Transverse colon (tissue), 4 donors: ENCODE measurements around the gene MRPL23.

Experiments used
- EP300 ChIP-seq: sonication (generic); formaldehyde crosslinking; IDR thresholded peaks from one replicate; pipeline ENCODE4 v1.6.1; 2017; ENCODE audit warnings: antibody characterized with exemption, low read depth
- POLR2A ChIP-seq: fragments of 450-650 bp; IDR thresholded peaks from one replicate; pipeline ENCODE4 v1.6.1; 2016; ENCODE audit warnings: antibody characterized with exemption, mild to moderate bottlenecking, moderate library complexity
- POLR2AphosphoS5 ChIP-seq, 3 donors: sonication (generic); formaldehyde crosslinking; IDR thresholded peaks; one replicate each; pipeline ENCODE4 v1.6.1; 2016; ENCODE audit warnings: antibody characterized with exemption in 3 of 3
- TF ChIP-seq, protein P1 (sequence below), 5 experiments: fragments of 200-600 bp in 3 of 5; fragments of 450-650 bp in 2 of 5; sonication (generic) in 3 of 5; IDR thresholded peaks; 1 replicate in 2 of 5; 2 replicates in 3 of 5; pipeline ENCODE4 v1.5.1; 2016 to 2017; ENCODE audit warnings: antibody characterized with exemption in 5 of 5, inconsistent platforms in 3 of 5, mild to moderate bottlenecking in 2 of 5, moderate library complexity in 1 of 5

DNA sequence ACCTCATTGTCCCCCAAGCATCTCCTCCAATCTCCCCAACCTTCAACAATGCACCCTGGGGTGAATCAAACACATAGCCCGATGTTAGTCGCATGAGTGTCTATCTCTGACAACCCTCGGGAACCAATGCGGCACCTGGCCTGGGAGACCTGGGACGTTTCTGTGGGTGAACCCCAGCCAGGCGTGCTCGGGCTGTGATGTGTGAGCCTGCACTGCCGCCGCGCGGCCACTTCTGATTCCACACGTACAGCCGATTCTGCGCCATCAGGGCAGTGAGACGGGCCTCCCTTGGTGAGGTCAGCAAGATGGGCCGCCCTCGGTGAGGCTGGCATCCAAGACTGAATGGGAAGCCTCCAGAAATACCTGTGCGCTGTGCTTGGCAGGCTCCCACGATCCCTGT, 55.7 kb downstream of the MRPL23 start:
- TF ChIP-seq, protein P1, sequence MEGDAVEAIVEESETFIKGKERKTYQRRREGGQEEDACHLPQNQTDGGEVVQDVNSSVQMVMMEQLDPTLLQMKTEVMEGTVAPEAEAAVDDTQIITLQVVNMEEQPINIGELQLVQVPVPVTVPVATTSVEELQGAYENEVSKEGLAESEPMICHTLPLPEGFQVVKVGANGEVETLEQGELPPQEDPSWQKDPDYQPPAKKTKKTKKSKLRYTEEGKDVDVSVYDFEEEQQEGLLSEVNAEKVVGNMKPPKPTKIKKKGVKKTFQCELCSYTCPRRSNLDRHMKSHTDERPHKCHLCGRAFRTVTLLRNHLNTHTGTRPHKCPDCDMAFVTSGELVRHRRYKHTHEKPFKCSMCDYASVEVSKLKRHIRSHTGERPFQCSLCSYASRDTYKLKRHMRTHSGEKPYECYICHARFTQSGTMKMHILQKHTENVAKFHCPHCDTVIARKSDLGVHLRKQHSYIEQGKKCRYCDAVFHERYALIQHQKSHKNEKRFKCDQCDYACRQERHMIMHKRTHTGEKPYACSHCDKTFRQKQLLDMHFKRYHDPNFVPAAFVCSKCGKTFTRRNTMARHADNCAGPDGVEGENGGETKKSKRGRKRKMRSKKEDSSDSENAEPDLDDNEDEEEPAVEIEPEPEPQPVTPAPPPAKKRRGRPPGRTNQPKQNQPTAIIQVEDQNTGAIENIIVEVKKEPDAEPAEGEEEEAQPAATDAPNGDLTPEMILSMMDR (IDR thresholded peaks at IDR 0.05), result no peak
- TF ChIP-seq EP300 (no peak), POLR2AphosphoS5 (IDR thresholded peaks at IDR 0.05) (no peak), POLR2A (no peak)
